ENCODE measurements around the gene SLC17A7. TPM values are rescaled to one million over a fixed set of nuclear protein-coding genes. Genes with fewer than 3 reads are reported as not detected.
A peak's percentile ranks its signal among the peaks of the same experiment; 100 is the strongest.

The SLC17A7 gene
- total and polyA plus RNA-seq, 2 of the 13 experiments (the other 11 are each of a cell fraction or from before 2014, with no cell fraction given), result 0.32 TPM; not detected in 1

DNA sequence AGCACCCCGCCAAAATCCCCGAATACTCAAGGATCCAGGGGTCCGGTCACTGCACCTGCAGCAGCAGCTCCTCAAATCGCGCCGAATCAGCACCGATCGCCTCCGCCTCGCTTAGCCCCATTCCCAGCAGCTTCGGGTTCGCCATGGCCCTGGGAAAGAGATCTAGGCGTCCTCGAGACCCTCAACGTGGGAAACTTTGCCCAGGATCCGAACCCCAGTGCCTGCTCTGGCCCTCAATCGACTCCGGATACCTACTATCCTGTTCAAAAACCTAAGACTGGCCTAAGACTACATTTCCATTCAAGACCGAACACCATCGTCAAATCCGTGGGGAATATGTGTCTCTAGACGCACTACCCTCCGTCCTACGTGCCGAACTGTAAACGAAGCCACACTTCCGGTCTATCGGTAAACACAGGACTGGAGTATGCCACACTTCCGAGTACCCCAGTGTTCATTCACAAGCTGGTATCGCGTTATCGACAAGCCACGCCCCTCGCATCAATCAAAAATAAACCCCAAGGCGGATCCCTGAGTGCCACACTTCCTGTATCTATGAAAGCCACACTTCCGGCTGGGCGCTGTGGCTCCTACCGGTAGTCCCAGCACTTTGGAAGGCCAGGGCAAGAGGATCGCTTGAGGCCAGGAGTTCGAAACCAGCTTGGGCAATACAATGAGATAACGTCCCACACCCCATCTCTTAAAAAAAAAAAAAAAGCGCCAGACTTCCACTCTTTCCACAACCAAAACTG, 10.3 kb upstream of the SLC17A7 start, which contains the start of gene PIH1D1 (continued):
- TF ChIP-seq, protein P1, sequence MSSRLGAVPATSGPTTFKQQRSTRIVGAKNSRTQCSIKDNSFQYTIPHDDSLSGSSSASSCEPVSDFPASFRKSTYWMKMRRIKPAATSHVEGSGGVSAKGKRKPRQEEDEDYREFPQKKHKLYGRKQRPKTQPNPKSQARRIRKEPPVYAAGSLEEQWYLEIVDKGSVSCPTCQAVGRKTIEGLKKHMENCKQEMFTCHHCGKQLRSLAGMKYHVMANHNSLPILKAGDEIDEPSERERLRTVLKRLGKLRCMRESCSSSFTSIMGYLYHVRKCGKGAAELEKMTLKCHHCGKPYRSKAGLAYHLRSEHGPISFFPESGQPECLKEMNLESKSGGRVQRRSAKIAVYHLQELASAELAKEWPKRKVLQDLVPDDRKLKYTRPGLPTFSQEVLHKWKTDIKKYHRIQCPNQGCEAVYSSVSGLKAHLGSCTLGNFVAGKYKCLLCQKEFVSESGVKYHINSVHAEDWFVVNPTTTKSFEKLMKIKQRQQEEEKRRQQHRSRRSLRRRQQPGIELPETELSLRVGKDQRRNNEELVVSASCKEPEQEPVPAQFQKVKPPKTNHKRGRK (CRISPR knock-in tag; IDR thresholded peaks at IDR 0.05), result no peak
- TF ChIP-seq ZMYM4 (CRISPR knock-in tag; IDR thresholded peaks at IDR 0.05) (0 out of 2 replicates have a peak, but pooled peaks have one; percentile 28), HIC2 (CRISPR knock-in tag; IDR thresholded peaks at IDR 0.05; ENCODE audit: low read depth) (no peak), SMAD3 (CRISPR knock-in tag; IDR thresholded peaks at IDR 0.05) (peak; percentile 33; the same call in 1 of the 2 replicates), ZNF253 (CRISPR knock-in tag; IDR thresholded peaks at IDR 0.05; ENCODE audit: borderline replicate concordance) (no peak), FOXK1 (CRISPR knock-in tag; IDR thresholded peaks at IDR 0.05; ENCODE audit: borderline replicate concordance, low read depth) (peak; percentile 96; the same call in 1 of the 2 replicates), ZNF567 (CRISPR knock-in tag; IDR thresholded peaks at IDR 0.05; ENCODE audit: borderline replicate concordance) (no peak), ZNF737 (CRISPR knock-in tag; IDR thresholded peaks at IDR 0.05; ENCODE audit: borderline replicate concordance) (no peak), ZBTB2 (CRISPR knock-in tag; IDR thresholded peaks at IDR 0.05; ENCODE audit: low read depth) (no peak), MBNL3 (CRISPR knock-in tag; conservative IDR thresholded peaks at IDR 0.05) (no peak), ZNF674 (CRISPR knock-in tag; IDR thresholded peaks at IDR 0.05; ENCODE audit: low read depth) (no peak), RFX1 (IDR thresholded peaks at IDR 0.05) (no peak), HBP1 (CRISPR knock-in tag; IDR thresholded peaks at IDR 0.05; ENCODE audit: low read depth) (peak; percentile 81), JUN (CRISPR knock-in tag; IDR thresholded peaks at IDR 0.05) (no peak), ZNF589 (CRISPR knock-in tag; conservative IDR thresholded peaks at IDR 0.05) (no peak), ZNF883 (CRISPR knock-in tag; IDR thresholded peaks at IDR 0.05; ENCODE audit: not compliant biosample characterization) (no peak), MTA3 (CRISPR knock-in tag; IDR thresholded peaks at IDR 0.05) (no peak)
- TF ChIP-seq, protein P2, sequence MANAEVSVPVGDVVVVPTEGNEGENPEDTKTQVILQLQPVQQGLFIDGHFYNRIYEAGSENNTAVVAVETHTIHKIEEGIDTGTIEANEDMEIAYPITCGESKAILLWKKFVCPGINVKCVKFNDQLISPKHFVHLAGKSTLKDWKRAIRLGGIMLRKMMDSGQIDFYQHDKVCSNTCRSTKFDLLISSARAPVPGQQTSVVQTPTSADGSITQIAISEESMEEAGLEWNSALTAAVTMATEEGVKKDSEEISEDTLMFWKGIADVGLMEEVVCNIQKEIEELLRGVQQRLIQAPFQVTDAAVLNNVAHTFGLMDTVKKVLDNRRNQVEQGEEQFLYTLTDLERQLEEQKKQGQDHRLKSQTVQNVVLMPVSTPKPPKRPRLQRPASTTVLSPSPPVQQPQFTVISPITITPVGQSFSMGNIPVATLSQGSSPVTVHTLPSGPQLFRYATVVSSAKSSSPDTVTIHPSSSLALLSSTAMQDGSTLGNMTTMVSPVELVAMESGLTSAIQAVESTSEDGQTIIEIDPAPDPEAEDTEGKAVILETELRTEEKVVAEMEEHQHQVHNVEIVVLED (CRISPR knock-in tag; IDR thresholded peaks at IDR 0.05; ENCODE audit: borderline replicate concordance), result peak; percentile 87
- TF ChIP-seq, protein P3, sequence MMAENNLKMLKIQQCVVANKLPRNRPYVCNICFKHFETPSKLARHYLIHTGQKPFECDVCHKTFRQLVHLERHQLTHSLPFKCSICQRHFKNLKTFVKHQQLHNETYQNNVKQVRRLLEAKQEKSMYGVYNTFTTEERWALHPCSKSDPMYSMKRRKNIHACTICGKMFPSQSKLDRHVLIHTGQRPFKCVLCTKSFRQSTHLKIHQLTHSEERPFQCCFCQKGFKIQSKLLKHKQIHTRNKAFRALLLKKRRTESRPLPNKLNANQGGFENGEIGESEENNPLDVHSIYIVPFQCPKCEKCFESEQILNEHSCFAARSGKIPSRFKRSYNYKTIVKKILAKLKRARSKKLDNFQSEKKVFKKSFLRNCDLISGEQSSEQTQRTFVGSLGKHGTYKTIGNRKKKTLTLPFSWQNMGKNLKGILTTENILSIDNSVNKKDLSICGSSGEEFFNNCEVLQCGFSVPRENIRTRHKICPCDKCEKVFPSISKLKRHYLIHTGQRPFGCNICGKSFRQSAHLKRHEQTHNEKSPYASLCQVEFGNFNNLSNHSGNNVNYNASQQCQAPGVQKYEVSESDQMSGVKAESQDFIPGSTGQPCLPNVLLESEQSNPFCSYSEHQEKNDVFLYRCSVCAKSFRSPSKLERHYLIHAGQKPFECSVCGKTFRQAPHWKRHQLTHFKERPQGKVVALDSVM (CRISPR knock-in tag; IDR thresholded peaks at IDR 0.05), result peak; percentile 82
